Measurements from ENCODE around the gene E2F3.

GRCh38 chr6:20411953-20412681 lies 10.4 kb downstream of the E2F3 start:
- TF ChIP-seq, protein P1, sequence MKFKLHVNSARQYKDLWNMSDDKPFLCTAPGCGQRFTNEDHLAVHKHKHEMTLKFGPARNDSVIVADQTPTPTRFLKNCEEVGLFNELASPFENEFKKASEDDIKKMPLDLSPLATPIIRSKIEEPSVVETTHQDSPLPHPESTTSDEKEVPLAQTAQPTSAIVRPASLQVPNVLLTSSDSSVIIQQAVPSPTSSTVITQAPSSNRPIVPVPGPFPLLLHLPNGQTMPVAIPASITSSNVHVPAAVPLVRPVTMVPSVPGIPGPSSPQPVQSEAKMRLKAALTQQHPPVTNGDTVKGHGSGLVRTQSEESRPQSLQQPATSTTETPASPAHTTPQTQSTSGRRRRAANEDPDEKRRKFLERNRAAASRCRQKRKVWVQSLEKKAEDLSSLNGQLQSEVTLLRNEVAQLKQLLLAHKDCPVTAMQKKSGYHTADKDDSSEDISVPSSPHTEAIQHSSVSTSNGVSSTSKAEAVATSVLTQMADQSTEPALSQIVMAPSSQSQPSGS (tag by site-specific recombination; IDR thresholded peaks at IDR 0.05; ENCODE audit: low read depth): no peak
- no peak for TF ChIP-seq CTCF (tag by site-specific recombination; IDR thresholded peaks at IDR 0.05)
- no peak for TF ChIP-seq ZNF488 (tag by site-specific recombination; IDR thresholded peaks at IDR 0.05)
- no peak for TF ChIP-seq GLIS2 (tag by site-specific recombination; IDR thresholded peaks at IDR 0.05)
- TF ChIP-seq WT1 (tag by site-specific recombination; IDR thresholded peaks at IDR 0.05): no peak
